Activated naive CD4-positive, alpha-beta T cell treated with anti-CD3 and anti-CD28 coated beads, Interleukin-2, amount 10 ng/mL, durations not matched to agents 7 days and 5 days (primary cell): ENCODE data around the gene VEZT.
A peak's percentile ranks its signal among the peaks of the same experiment; 100 is the strongest.

ENCODE experiments used
- CTCF ChIA-PET: fragments of 350-600 bp; sonication (Branson Sonifier 250); formaldehyde crosslinking; loops from one replicate; lab custom pipeline; 2021; ENCODE audit warnings: antibody characterized with exemption; lab: Charles Lee
- DNase-seq: peaks from one replicate; pipeline ENCODE4 v3.0.0-alpha.2; 2020
- H3K27ac Mint-ChIP-seq: one replicate; pipeline ENCODE4 v1.8.0; 2021; ENCODE audit warnings: mild to moderate bottlenecking, moderate library complexity, mixed read lengths
- H3K27me3 Mint-ChIP-seq: one replicate; pipeline ENCODE4 v1.8.0; 2021; ENCODE audit warnings: mild to moderate bottlenecking, mixed read lengths
- H3K36me3 Mint-ChIP-seq: one replicate; pipeline ENCODE4 v1.8.0; 2021; ENCODE audit warnings: mixed read lengths
- H3K4me1 Mint-ChIP-seq: one replicate; pipeline ENCODE4 v1.8.0; 2021; ENCODE audit warnings: mixed read lengths
- H3K4me3 Mint-ChIP-seq: one replicate; pipeline ENCODE4 v1.8.0; 2021; ENCODE audit warnings: mild to moderate bottlenecking, moderate library complexity, mixed read lengths
- H3K9me3 Mint-ChIP-seq: one replicate; pipeline ENCODE4 v1.8.0; 2021; ENCODE audit warnings: mixed read lengths

The VEZT gene, protein sequence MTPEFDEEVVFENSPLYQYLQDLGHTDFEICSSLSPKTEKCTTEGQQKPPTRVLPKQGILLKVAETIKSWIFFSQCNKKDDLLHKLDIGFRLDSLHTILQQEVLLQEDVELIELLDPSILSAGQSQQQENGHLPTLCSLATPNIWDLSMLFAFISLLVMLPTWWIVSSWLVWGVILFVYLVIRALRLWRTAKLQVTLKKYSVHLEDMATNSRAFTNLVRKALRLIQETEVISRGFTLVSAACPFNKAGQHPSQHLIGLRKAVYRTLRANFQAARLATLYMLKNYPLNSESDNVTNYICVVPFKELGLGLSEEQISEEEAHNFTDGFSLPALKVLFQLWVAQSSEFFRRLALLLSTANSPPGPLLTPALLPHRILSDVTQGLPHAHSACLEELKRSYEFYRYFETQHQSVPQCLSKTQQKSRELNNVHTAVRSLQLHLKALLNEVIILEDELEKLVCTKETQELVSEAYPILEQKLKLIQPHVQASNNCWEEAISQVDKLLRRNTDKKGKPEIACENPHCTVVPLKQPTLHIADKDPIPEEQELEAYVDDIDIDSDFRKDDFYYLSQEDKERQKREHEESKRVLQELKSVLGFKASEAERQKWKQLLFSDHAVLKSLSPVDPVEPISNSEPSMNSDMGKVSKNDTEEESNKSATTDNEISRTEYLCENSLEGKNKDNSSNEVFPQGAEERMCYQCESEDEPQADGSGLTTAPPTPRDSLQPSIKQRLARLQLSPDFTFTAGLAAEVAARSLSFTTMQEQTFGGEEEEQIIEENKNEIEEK

DNA sequence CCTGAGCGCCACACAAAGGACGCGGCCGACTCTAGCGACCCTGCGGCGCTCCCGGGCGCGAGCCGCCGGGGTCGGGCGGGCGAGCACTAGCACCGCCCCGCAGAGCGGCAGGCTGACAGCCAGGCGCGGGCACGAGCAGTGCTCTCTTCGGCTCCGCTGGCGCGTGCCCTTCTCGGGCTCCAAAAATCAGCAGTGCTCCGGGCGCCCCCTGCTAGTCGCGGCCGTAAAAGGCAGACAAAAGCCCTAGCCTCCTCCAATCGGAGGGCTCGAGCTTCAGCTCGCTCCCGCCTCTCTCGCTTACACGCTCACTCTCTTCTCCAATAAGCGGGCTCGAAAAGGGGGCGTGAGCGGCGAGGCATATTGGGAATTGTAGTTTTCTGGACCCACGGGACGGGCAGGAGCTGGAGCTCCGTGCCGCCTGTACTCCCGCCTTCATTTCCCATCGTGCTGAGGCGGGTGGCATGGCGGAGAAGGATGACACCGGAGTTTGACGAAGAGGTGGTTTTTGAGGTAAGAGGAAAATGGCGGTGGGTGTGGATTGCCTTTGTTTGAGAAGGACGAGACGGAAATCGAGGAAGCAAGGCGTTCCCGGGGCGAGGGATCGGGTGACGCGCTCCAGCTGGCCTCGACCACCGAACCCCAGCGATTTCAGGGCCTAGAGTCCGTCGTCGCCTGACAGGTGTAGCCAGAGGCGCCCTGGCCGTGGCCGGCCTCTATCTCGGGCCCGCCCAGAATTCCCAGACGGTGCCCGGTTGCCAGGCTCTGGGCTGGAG lies at the start of gene VEZT, which contains the start of gene FGD6:
VEZT (plus strand) TSS at position 431 of the 773 bp plus-strand sequence; CDS start at position 475, 44 bp downstream.
FGD6 (minus strand) TSS at position 91 of the 773 bp plus-strand sequence. CDS start 227 bp downstream, outside the sequence.
- CTCF ChIA-PET = interaction anchor here (0.7 to 1.6 kb wide), 4 partner anchors 13 to 327 kb away, joined by 3 to 5 read pairs (median 4); partner anchors contain the start of gene METAP2
- Mint-ChIP-seq H3K36me3 (peaks cover 4% of the 10 kb centered on the region), H3K4me1 (peaks cover 26% of the 10 kb centered on the region), H3K9me3 (no peaks in the 10 kb centered on the region), H3K27ac (peak within 1 kb of the TSS; percentile 93), H3K27me3 (peaks cover 4% of the 10 kb centered on the region), H3K4me3 (peak within 1 kb of the TSS; percentile 86)
- peak; percentile 99 for DNase-seq

DNA sequence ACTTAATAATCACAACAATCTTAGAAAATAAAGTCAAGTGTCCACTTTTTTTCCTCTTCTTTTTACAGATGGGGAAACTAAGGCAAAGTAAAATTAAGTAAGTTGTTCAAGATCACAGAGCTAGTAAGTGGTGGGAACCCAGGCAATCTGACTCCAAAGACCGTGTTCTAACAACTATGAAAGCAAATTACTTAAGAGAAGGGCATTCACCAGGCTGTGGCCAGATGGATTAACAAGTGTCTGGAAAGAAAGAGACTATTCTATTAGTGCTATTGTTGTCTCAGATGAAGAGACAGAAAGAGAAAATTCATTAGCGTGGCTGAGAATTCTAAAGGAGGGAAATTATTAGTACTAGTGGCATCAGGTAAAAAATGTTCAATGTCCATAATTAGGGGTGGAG lies 48.9 kb upstream of the VEZT start:
- Mint-ChIP-seq H3K9me3 (no peaks in the 10 kb centered on the region), H3K4me3 (no peak overlapping the region), H3K27me3 (no peaks in the 10 kb centered on the region), H3K36me3 (no peaks in the 10 kb centered on the region), H3K27ac (no peak overlapping the region), H3K4me1 (no peaks in the 10 kb centered on the region)
- CTCF ChIA-PET = interaction anchor here (0.7 kb wide), 1 partner anchor 1043 kb away, joined by 4 read pairs; no protein-coding TSS in a partner anchor
- DNase-seq = no peak

DNA sequence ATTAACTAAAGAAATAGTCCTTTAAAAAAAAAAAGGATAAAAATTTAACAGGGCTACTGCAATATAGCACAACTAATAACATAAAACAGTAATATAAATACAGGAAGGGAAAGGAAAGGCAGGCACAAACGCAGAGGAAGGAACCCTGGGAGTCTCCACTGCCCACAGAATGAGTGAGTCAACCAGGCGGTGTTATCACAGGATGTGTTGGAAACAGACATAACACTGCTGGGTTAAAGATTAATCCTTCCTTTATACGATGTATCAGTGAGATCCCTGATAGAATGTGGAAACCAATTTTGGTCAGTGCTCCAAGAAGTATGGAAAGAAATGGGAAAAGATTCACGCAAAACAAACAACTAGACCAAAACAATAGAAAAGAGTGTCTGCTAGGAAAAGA lies 48.2 kb upstream of the VEZT start:
- CTCF ChIA-PET = no interaction called here
- Mint-ChIP-seq H3K9me3 (no peaks in the 10 kb centered on the region), H3K4me3 (no peak overlapping the region), H3K27me3 (no peaks in the 10 kb centered on the region), H3K36me3 (no peaks in the 10 kb centered on the region), H3K4me1 (no peaks in the 10 kb centered on the region), H3K27ac (no peak overlapping the region)
- no peak for DNase-seq

DNA sequence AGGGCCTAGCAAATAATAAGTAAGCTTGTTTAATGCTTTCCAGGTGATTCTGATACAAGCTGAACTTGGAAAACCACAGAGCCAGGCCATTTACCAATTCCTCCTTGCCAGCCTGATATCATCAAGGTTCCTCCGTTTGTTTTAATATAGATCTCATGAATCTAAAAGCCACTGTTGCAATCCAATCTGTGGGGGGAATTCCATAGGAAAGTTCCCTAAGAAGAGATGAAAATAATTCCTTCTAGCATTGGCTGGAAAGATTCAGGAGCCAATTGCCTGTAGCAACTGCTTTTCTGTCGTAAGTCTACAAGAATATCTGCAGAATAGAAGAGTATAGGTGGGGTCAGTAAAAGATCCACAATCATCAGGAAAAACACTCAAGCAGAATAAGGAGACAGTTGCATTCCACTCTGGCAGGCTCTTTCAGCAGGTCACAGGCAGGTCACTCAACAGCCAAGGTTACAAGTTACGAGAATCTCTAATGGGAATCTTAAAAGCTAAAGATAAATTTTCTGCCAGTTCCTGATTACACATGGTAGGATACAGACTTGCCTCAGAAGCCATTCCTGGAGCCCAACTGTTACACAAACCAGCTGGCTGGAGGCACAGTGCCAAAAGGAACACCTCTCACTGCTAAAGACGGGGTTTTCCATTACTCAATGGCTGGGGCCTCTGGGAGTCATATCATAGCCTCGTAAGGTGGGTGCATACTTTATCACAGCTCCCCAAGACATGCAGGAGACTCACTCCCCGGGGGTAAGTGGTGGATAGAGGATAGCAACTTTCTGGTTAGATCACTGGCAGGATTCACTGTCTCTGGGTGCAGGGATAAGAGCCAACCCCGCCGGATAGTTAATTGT lies 44.0 kb upstream of the VEZT start:
- DNase-seq = no peak
- Mint-ChIP-seq H3K4me1 (no peaks in the 10 kb centered on the region), H3K27me3 (peaks cover 4% of the 10 kb centered on the region), H3K36me3 (no peaks in the 10 kb centered on the region), H3K27ac (no peak overlapping the region), H3K9me3 (no peaks in the 10 kb centered on the region), H3K4me3 (no peak overlapping the region)
- CTCF ChIA-PET = no interaction called here

DNA sequence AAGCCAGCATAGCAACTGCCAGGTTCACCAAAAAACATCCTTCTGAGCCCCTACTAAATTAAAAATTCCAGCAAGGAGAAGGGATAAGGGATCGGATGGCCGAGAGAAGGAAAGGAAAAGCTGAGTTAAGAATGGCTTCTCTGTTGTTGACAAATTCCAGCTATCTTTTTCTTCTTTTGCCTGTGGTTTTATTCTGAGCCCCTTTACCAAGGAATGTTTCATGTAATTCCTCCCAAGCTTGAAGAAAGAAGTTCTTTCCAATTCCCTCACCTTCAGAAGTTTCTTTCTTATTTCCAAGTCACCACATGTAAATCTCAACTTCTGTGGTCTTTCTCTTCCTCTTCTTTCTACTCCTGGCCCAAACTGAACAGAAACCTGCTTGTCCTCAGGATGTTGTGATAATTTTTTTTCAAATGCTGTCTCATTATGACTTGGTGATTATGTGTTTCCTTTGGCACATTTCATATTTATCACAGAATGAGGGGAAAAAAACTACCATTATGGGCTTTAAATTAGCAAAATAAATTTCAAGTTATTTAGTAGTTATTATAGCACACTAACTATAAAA lies 40.3 kb upstream of the VEZT start:
- CTCF ChIA-PET = no interaction called here
- no peak for DNase-seq
- Mint-ChIP-seq H3K4me3 (no peak overlapping the region), H3K27me3 (peaks cover 4% of the 10 kb centered on the region), H3K4me1 (no peaks in the 10 kb centered on the region), H3K36me3 (no peaks in the 10 kb centered on the region), H3K9me3 (no peaks in the 10 kb centered on the region), H3K27ac (no peak overlapping the region)

DNA sequence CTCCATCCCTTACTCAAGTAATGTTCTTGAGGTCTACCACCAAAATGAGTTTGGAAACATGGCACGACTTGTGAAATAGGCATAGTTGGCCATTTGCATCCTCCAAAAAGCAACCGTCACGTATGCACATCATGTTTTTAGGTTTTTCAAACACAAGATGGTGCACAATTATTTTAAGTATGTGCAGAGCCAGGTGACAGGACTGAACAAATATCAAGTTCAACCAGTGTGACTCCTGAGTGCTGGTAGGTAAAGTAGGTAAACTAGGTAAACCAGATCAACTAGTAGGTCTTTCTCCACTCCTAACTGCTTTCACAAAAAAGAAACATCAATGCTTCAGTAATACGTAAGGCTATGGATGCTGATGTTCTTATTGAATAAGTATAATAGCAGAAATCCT lies 39.5 kb upstream of the VEZT start:
- peaks cover 4% of the 10 kb centered on the region for H3K27me3 Mint-ChIP-seq
- no peaks in the 10 kb centered on the region for H3K36me3 Mint-ChIP-seq
- DNase-seq = no peak
- H3K4me1 Mint-ChIP-seq = no peaks in the 10 kb centered on the region
- H3K9me3 Mint-ChIP-seq = no peaks in the 10 kb centered on the region
- H3K4me3 Mint-ChIP-seq = no peak overlapping the region
- CTCF ChIA-PET = no interaction called here
- H3K27ac Mint-ChIP-seq = no peak overlapping the region

DNA sequence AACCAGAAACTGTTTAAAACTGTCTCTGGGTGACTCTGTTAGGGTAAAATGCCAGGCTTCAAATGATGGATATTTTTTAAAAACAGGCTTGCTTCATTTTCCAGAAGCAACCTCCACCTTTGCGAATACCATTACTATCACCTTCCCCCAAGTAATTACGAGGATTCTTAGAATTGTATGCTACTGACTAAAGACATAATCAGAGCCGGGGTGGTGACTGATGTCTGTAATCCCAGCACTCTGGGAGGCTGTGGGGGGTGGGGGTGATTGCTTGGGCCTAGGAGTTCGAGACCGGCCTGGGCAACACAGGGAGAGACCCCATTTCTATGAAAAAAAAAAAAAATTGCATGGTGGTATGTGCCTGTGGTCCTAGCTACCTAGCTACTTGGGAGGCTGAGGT lies 38.6 kb upstream of the VEZT start:
- Mint-ChIP-seq H3K27me3 (peaks cover 4% of the 10 kb centered on the region), H3K9me3 (no peaks in the 10 kb centered on the region), H3K27ac (no peak overlapping the region), H3K4me3 (no peak overlapping the region), H3K36me3 (no peaks in the 10 kb centered on the region), H3K4me1 (no peaks in the 10 kb centered on the region)
- CTCF ChIA-PET = no interaction called here
- no peak for DNase-seq

DNA sequence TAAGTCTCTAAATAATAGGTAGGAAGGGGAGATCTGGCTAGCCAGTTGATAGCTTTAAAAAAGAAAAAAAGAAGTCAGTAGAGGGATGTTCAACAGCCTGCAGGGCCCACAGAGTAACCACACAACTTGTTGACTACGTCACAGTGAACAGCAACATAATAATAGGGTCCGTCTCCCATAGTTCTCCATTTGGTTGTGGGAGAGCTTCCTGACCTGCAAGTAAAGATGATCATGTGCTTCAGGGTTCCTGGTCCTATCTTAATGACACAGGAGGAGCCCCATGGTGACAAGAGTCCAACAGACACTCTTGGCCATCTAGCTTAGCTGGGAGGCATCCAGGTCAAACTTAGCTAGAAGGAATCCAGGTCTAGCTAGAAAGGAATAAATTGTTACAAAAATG lies 36.5 kb upstream of the VEZT start:
- Mint-ChIP-seq H3K4me1 (no peaks in the 10 kb centered on the region), H3K27ac (no peak overlapping the region), H3K9me3 (no peaks in the 10 kb centered on the region), H3K36me3 (no peaks in the 10 kb centered on the region), H3K27me3 (no peaks in the 10 kb centered on the region), H3K4me3 (no peak overlapping the region)
- CTCF ChIA-PET = no interaction called here
- no peak for DNase-seq

DNA sequence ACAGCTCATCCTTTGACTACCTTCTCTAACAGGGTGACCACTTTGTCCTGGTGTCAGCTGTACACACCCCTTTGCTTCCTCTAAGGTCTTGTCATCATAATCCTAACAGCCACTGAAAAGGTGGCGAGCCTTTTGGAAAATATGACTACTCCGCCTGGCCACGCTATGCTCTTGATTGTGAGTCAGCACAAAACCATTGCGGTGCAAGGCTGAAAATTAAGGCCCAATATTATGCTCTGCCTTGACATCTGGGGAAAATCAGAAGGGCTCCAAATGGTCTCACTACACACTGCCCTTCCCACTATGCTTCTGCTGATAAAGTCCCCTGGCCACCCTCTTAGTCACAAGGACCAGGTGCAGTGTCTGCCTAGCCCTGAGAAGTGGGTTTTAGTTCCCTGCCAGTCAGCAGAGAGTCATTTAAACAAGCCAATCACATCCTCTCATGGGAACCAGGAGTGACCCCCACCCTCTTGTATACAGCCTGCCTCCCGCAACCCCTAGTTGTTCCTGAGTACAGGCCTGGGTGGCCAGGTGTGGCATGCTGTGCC lies 34.7 kb upstream of the VEZT start:
- no peak overlapping the region for H3K27ac Mint-ChIP-seq
- no peaks in the 10 kb centered on the region for H3K27me3 Mint-ChIP-seq
- H3K4me1 Mint-ChIP-seq = no peaks in the 10 kb centered on the region
- H3K36me3 Mint-ChIP-seq = no peaks in the 10 kb centered on the region
- DNase-seq = no peak
- H3K4me3 Mint-ChIP-seq = no peak overlapping the region
- CTCF ChIA-PET = no interaction called here
- H3K9me3 Mint-ChIP-seq = no peaks in the 10 kb centered on the region

DNA sequence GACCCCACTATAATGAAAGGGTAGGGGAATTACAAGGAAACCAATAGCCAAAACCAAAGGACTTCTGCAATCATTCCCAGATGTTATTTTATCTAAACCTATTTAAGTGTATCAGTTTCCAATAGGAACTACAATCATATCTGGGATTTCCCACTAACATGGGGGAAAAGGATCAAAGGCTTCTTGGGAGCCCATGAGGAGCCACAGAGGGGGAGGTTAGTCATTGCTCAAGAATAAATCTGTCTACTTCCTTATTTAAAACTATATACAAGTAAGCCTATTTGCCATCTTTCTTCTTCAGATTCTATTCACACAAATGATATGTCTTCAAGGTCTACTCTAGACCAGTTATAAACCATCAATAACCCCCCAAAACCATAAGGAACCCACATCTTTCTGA lies 33.5 kb upstream of the VEZT start:
- no peak overlapping the region for H3K27ac Mint-ChIP-seq
- no peaks in the 10 kb centered on the region for H3K9me3 Mint-ChIP-seq
- CTCF ChIA-PET = no interaction called here
- no peak overlapping the region for H3K4me3 Mint-ChIP-seq
- no peaks in the 10 kb centered on the region for H3K4me1 Mint-ChIP-seq
- DNase-seq = no peak
- no peaks in the 10 kb centered on the region for H3K36me3 Mint-ChIP-seq
- H3K27me3 Mint-ChIP-seq = no peaks in the 10 kb centered on the region

DNA sequence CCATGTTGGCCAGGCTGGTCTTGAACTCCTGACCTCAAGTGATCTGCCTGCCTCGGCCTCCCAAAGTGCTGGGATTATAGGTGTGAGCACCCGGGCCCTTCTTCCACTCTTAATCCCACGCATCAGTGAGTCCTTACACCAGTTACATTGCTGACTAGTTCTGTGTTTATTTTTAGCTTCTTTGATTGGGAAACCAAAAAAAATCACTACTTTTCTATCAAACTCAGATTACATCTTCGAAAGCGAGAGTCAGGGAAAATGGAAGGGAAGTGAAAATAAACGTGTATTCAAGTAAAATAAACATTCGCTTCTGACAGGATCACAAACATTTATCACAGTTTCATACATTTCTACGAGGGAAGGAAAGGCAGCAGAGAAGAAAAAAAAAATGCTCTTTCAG lies 32.5 kb upstream of the VEZT start:
- Mint-ChIP-seq H3K9me3 (no peaks in the 10 kb centered on the region), H3K36me3 (no peaks in the 10 kb centered on the region), H3K27ac (no peak overlapping the region), H3K27me3 (no peaks in the 10 kb centered on the region), H3K4me1 (no peaks in the 10 kb centered on the region), H3K4me3 (no peak overlapping the region)
- CTCF ChIA-PET = no interaction called here
- DNase-seq = no peak

DNA sequence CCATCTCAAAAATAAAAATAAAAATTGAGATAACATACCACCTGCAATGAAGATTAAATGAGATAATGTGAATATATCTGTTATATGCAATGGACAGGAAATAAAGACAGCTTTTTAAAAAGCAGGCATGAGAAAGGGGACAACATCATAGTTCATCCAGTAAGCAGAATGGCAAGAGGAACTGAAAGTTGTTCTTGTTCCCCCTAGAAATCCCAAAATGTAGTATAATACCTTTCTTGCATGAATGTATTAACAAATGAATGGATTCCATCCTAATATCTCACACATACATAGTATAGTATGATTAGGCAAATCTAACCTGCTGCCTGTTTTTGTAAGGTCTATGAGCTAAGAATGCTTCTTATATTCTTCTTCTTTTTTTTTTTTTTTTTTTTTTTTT lies 31.8 kb upstream of the VEZT start:
- CTCF ChIA-PET = no interaction called here
- H3K27ac Mint-ChIP-seq = no peak overlapping the region
- no peaks in the 10 kb centered on the region for H3K9me3 Mint-ChIP-seq
- no peaks in the 10 kb centered on the region for H3K27me3 Mint-ChIP-seq
- no peaks in the 10 kb centered on the region for H3K4me1 Mint-ChIP-seq
- H3K36me3 Mint-ChIP-seq = no peaks in the 10 kb centered on the region
- H3K4me3 Mint-ChIP-seq = no peak overlapping the region
- DNase-seq = no peak

DNA sequence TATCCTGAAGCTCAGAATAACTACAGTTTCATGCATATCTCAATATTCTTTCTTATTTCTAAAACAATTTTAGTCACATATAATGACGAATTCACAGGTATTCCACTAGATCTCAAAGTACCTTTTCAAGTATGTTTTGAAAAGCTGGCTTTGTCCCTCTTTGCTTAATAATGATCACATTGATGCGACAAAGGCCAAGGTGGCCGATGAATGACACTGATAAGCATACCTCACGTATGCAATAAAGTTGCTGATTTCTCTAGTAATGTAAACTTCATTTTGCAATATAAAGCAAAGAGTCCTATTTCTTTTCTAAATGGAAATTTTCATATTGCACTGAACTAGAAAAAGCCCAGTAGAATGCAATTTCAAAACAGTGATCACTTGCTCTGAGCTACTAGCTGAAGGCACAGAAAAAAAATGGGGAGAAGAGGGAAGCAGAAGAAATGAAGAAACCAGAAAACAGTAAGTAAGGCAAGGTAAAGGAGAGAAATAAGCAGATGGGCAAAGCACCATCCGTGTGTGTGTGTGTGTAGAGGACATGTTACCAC lies 29.7 kb upstream of the VEZT start:
- Mint-ChIP-seq H3K27me3 (no peaks in the 10 kb centered on the region), H3K27ac (no peak overlapping the region), H3K4me3 (no peak overlapping the region), H3K36me3 (no peaks in the 10 kb centered on the region), H3K9me3 (no peaks in the 10 kb centered on the region), H3K4me1 (no peaks in the 10 kb centered on the region)
- DNase-seq = no peak
- CTCF ChIA-PET = no interaction called here
